Astrocyte of the hippocampus (primary cell): Measurements from ENCODE around the gene NFATC2IP.
"Not testable (repeated sequence)": the region's sequence is repeated elsewhere in the genome, so short reads cannot be mapped to it uniquely, and the experiment has no call there.

ENCODE experiments used
- DNase-seq: peaks from one replicate; pipeline ENCODE4 v3.0.0; 2011; ENCODE audit warnings: low read depth, low spot score

Gene NFATC2IP

DNA sequence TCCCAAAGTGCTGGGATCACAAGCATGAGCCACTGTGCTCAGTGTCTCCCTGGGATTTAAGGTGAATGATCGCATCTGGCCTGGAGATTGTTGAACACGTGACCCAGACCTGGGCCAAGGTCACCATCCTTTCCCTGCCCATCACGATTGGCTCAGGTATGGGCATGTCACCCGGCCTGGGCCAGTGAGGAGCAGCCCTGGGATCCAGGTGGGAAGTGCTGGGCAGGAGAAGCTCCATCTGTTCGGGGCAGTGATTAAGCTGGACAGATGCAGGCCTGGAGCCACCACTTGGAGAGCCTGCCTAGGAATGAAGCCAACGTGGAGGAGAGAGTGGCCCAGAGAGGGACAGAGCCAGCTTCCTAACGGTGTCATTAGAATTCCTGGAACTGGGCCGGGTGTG is 41.0 kb downstream of the NFATC2IP start:
- no peak for DNase-seq

DNA sequence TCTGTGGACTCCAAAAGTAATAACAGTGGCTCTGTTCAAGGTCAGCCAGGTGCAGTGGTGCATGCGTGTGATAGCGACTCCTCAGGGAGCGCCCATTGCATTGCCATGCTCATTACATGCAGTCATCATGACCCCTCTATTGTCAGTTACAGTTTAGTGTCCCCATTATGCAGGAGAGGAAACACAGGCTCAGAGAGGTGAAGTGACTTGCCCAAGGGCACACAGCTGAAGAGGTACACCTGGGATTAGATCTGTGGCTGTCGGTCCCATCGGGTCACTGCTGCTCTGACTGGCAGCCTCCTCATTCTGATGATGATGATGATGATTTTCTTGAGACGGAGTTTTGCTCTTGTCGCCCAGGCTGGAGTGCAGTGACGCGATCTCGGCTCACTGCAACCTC is 41.8 kb downstream of the NFATC2IP start:
- DNase-seq = no peak

DNA sequence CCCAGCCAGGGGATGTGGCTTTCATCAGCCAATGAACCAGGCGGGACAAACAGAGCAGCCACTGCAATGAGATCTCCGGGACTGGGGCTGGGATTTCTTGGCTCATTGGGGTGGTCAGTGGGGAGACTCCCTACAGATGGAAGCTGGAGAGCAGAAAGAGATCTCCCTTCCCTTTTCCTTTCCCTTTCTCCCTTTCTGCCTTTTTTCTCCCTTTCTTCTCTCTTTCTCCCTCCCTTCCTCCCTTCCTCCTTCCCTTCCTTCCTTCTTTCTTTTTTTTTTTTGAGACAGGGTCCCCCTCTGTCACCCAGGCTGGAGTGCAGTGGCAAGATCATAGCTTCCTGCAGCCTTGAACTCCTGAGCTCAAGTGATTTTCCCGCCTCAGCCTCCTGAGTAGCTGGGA is 48.1 kb downstream of the NFATC2IP start:
- no peak for DNase-seq

DNA sequence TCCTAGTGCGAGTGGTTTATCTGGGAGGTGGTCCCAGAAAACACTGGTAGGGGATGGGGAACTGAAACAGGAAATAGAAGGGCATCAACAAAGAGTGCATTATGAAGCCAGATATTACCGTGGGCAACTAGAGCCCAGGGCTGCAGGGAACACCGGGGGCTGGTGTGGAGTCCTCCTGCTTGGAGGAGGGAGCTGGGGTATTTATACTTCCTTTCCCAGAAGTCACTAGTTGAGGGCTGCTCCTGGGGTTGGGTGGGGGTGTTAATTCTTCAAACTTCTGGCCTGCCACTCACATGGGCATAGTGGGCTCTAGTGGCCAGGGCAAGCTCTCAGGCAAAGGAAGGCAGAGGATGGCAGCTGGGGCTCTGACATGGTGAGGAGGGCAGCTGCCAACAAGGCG is 48.8 kb downstream of the NFATC2IP start:
- no peak for DNase-seq

DNA sequence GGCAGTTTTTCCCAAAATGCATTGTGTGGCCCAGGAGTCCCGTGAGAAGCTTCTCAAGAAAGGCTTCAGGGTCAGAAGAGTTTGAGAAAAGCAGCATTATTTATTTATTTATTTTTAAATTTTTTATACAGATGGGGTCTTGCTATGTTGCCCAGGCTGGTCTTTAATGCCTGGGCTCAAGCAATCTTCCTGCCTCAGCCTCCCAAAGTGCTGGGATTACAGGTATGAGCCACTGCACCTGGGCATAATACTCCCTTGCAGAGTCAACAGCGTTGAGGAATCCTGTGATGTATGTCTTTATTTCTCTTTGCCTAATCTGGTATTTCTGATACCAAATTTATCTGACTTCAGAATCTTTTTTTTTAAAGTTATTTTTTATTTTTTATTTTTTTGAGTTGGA is 49.3 kb downstream of the NFATC2IP start:
- DNase-seq = no peak

DNA sequence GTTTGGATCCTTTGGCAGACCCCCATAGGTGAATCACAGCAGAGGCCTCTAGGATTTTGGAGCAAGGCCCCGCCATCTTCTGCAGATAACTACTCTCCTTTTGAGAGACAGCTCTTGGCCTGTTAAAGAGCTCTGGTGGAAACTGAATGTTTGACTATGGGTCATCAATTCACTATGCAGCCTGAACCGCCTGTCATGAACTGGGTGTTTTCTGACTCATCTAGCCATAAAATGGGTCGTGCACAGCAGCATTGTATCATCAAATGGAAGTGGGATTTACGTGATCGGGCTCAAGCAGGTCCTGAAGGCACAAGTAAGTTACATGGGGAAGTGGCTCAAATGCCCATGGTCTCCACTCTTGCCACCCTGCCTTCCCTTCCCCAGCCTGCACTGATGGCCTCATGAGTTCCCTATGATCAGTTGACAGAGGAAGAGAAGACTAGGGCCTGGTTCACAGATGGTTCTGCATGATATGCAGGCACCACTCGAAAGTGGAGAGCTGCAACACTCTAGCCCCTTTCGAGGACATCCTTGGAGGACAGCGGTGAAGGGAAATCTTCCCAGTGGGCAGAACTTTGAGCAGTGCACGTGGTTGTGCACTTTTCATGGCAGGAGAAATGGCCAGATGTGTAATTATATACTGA is 53.9 kb downstream of the NFATC2IP start:
- not testable (repeated sequence) for DNase-seq

DNA sequence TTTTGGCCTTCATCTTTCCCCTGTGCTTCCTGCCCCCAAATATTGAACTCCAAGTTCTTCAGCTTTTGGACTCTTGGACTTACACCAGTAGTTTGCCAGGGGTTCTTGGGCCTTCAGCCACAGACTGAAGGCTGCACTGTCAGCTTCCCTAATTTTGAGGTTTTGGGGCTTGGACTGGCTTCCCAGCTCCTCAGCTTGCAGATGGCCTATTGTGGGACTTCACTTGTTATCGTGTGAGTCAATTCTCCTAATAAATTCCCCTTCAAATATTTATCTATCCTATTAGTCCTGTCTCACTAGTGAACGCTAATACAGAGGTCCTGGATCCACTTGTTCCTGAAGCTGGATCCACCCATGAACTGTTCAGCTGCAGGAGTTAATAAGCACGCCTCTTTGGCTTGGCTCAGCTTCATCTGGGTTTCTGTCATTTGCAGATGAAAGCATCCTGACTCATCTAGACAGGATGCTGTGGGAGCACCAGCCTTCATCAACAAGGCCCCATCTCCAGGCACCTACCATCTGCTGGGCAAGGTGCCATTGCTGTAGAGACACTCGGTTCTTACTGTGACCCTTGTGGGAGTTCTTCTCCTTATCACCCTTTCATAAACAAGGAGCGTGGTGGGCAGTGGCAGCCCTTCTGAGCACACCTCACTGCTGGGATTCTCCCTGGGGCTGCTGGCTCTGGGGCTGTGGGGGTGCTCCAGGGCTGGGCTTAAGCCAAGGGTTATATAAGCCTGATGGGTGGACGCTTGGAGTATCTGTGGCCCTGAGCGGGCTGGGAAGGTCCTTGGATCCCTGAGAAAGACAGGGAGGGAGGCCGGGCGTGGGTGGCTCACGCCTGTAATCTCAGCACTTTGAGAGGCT is 57.2 kb downstream of the NFATC2IP start:
- peak; percentile 17 for DNase-seq

DNA sequence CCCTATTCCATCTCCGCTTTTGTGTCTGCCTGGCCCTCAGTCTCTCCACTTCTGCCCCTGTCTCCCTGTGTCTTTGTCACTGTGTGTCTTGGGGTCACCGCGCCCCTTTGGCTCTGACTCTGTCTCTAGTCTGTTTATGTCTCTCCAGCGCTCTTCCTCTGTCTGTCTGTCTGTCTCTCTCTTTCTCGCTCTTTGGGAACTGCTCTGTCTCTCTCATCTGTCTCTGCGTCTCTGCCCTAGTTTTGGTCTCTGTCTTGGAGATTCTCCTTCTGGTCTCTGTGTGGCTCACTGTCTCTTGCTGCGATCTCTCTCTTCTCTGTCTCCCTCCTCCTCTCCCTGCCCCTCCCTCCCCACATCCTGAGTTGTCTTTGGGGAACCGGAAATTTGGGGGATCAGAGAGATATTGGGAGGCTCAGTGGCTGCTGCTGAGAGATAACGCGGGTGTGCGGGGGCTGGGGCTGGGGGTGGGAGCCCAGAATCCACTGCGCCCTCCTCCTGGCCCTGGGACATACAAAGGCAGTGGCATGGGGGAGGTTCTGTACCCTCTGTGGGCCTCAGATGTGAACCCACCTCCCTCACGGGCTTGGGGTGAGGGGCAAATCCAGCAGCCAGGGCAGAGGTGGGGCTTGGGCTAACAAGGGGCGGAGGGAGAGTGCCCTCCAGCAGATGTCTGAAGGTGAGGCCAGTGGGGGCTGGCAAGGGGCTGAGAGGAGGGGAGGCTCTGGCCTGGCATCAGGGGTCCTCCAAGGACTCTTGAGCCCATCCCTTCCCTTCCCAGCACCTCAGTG is 58.5 kb downstream of the NFATC2IP start:
- DNase-seq = no peak

DNA sequence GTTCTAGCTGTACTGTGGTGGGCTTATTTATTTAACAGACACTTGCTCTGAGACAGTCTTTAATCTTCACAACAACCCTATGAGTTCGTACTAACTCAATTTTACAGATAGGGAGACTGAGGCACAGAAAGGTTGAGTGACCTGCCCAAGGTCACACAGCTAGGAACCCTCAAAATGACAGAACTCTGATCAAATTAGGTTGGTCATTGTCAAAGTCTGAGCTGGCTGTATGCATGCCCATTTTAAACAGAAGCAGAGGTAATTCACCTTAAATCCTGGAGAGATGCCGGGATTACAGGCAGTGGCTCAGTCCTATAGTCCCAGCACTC is 59.1 kb downstream of the NFATC2IP start:
- DNase-seq = no peak

DNA sequence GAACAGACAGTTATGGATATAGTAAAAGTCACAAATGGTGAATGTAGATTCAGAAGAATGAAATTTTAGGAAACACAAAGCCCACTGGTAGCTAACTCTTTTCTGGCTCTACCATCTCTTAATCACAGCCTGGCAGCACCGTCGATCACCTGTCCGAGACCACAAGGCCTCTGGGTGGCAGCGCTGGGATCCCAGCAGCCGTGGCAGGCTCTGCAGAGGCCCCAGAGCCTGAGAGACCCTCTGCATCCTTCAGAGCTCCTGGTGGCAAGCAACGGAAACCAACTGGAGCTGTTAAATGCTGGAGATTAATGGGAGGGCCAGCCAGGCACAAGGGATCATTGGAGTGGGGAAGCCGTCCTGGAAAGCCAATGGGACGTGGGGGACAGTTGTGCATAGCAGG is 60.4 kb downstream of the NFATC2IP start:
- DNase-seq = no peak

DNA sequence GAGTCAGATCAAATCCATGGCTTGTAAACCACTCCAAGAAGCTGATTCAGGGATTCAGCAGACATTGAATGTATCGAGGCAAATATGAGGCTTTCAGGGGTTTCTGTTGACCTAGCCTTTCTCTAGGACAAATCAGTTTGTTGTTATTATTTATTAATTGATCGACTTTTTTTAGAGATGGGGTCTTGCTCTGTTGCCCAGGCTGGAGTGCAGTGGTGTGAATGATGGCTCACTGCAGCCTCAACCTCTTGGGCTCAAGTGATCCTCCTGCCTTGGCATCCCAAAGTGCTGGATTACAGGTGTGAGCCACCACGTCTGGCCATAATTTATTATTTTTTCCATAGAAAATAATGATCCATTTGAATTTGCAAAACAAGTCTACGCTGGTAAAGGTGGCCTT is 61.1 kb downstream of the NFATC2IP start:
- DNase-seq = no peak

DNA sequence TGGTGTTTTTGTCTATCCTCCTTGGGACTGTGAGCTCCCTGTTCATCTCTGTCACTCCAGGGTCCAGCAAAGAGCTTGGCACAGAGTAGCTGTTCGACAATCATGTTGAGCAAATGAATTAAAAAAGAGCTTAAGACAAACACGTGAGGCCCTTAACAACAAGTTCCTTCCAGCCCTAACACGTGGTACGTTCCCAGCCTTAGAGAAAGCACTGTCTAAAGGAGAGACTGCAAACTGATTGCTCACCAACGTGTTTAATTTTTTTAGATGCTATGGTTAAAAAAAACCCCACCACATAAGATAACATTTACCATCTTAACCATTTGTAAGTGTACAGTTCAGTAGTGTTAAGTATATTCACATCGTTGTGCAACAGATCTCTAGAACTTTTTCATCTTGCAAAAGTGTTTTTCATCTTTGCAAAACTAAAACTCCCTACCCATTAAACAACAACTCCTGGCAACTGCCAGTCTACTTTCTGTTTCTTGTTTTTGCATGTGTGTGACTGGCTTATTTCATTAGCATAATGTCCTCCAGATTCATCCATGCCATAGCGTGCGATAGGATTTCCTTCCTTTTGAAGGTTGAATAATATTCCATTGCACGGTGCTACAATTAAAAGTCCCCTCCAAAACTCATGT is 62.3 kb downstream of the NFATC2IP start:
- DNase-seq = no peak

DNA sequence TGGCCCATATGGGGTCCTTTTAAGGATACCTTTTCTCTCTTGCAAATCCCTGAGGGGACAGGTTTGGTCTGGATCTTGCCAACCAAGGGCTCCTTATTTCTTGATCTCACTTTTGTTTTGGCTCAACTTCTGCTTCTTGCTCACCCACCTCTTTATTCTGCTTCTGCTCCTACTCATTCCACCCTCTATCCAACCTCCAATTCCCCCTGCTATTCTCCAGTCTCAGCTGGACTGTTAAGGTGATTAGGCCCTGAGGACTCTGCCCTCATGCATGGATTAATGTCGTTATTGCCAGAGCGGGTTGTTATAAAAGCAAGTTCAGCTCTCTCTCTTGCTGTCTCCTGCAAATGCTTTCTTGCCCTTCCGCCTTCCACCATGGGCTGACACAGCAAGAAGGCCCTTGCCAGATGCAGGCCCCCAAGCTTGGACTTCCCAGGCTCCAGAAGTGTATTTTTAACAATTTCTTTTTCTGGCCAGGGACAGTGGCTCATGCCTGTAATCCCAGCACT is 63.9 kb downstream of the NFATC2IP start:
- no peak for DNase-seq
